GM18873 (cell line): Measurements from ENCODE around the gene CTSV.
"Not testable (repeated sequence)": the region's sequence is repeated elsewhere in the genome, so short reads cannot be mapped to it uniquely, and the experiment has no call there.

Experiments used
- ATAC-seq: cut with Tn5 transposase; IDR thresholded peaks from one replicate; pipeline ENCODE4 v1.9.1; 2021; ENCODE audit warnings: mild to moderate bottlenecking, moderate library complexity, moderate number of reproducible peaks; ENCODE audit not compliant: unreplicated experiment, low FRiP score

Gene CTSV

DNA sequence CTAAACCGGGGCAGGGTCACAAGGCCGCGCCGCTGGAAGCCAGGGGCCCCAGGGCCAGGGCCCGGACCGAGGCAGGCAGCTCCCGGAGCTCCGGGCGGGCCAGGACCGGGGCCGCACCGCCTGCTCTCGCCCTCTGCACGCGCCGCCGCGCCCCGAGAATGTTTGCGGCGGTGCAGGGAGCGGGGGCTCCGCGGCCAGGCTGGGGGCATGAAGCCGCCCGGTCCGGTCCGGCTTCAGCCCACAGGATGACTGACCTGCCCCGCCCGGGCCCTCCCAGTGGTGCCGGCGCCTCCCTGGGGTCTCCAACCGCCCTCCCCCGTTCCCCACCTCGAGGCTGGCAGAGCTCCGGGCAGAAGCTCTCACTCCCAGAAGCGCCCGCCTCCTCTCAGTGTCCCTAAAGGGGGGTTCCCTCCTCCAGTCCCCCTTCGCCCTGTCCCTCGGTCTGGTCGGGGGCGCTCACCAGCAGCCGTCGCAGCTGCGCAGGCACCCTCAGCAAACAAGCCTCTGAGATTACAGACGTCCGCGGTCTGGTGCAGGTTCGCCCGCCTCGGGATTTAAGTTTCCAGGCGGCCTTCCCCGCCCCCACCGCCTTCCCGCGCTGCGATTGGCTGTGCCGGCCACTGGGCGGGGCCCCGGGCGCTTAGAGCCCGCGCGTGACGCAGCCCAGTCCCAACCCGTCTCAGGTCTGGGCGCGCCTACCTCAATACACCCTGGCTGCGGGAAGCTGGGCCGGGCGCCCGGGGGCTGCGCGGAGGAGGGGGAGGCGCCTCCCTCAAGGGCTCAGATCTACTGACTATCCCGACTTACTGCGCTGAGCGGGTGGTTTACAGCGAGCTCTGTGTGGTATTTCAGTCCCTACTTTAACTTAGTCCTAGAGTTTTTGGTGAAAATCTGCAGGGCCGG is at the start of gene CTSV:
Gene CTSV, minus strand, starts transcription at position 532 of the 903 bp plus-strand sequence. CDS start 1,099 bp downstream, outside the sequence.
- peak; percentile 86 for ATAC-seq

DNA sequence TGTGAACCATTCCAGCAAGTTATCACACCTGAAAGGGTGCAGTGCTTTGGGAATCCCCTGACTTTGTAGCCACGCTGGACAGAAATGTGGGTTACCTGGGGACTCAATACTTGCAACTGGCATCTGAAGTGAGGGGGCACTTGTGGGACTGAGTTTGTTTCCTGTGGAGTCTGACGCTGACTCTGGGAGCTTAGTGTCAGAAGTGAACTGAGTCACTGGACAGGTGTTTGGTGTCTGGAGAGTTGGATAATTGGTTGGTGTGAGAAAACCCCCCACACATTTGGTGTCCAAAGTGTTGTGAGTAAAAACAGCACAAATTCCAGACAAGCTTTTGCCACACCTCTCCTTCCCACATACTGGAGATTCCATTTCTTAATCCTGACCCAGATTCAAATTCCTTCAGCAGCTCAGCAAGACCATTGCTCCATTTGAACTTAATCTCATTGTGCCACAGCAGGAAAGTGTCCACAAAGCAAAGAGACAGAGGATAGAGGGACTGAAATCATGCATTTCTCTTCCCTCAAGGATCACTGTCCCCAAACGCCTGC is 48.8 kb upstream of the CTSV start:
- not testable (repeated sequence) for ATAC-seq

DNA sequence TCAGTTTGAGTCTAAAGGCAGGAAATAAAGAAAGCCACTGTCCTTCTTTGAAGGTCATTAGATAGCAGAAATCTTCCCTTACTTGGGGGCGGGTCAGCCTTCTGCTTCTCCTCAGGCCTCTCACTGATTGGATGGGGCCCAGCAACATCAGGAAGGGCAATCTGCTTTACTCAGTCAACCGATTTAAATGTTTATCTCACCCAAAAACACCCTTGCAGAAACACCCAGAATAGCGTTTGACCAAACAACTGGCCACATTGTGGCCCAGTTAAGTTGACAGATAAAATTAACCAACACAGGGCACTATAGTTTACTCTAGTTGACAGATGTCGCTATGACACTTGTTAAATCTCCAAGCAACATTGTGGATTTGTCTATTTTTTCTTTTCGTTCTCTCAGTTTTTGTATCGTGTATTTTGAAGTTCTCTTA is 45.6 kb upstream of the CTSV start:
- ATAC-seq: not testable (repeated sequence)

DNA sequence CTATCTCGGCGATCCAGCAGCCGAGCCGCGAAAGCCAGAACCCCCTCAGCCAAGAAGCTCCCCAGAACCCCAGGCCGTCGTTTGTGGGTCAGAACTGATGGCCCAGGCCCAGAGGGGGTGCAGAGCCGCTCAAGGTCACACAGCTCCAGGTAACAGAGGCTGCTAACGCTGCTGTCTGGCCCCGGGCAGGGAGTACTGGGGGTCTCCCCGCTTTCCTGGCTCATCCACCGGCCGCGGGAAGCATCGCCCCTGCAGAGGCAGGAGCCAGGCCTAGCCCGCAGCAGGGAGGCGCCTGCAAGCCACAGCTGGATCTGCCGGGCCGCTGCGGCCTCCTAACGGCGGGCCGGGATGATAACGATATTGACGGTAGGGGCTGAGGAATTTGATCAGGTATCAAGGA is 39.4 kb upstream of the CTSV start:
- ATAC-seq: no peak

DNA sequence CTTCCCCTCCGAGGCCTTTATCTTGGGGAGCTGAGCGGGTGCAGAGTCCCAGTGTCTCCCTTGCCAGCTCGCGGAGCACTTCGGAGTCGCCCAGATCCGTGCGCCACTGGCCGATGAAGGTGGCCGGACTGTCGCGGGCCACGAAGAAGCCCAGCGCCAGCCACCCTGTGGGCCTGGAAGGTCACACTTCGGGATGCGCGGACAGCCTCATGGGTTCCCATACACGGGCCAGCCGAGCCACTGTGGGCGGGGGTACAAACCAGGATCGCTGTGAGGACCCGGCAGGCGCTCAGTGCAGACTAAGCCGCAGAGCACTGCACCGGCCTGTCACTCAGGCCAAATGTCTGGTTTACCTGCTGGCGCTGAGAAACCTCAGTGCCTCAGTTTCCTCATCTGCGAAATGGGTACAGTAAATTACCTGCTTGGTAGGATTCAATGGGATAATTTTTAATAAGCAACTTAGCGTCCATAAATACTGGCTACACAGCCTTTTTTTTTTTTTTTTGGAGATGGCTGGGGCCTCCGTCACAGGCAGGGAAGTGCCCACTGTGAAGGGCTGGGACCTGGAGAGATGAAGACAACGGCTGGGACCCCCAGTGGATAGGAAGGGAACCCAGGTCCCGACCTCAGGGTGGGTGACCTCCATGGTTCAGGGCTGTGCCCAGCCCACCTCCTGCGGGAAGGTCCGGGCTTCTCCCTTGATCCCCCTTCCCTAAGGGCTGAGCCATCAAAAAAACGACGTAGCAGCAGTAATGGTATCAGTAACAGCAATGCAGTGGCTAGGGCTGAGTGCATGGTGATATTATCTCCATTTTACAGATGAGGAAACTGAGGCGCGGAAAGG is 38.7 kb upstream of the CTSV start:
- no peak for ATAC-seq

DNA sequence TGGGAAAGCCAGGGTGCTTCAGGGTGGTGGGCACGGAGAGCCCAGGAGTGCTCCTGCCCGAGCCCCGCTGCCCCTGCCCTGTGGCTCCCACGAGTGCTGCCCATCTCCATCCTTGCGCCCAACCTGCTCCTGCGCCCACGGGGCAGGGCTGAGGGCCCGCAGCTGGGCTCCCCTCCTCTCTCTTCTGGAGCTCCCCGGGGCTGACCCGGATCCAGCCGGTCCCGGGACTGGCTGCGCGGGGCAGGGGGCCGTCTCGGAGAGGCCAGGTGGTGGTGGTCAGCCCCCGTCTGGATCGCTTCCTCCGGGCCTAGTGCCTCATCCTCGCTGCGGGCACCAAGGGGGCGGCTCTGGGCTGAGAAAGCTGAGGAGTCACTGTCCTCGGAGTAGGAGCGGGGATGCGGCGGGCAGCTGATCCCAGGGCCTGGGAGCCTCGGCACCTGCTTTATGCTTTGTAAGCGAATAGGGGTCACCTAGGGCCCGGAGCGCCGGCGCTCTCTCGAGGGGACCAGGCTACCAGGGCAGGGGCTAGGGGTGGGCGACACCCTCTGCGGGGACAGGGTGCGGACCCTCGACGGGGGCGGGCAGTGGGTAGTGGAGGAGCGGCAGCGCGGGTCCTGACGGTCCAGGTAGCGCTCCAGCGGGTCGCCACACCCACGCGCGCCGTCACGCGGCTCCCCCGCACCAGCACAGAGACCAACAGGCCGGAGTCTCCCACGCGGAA is 37.9 kb upstream of the CTSV start:
- not testable (repeated sequence) for ATAC-seq

DNA sequence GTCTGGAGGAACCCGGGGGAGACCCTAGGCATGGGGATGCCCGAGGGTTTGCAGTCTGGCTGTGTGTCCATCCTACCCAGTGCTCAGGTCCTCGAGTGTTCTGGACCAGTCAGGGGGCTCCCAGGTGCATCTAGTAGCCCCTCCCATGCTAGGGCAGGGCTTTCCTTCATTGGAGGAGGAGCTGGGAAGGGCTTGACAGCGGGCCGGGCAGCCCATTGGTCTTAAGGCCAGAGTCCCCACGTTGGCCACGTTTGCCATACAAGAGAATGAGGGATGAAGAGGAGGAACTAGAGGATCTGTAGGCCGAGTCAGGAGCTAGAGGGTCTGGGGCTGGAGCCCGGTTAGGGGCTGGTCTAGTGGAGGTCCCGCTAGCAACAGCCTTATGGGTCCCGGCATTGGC is 37.3 kb upstream of the CTSV start:
- no peak for ATAC-seq

DNA sequence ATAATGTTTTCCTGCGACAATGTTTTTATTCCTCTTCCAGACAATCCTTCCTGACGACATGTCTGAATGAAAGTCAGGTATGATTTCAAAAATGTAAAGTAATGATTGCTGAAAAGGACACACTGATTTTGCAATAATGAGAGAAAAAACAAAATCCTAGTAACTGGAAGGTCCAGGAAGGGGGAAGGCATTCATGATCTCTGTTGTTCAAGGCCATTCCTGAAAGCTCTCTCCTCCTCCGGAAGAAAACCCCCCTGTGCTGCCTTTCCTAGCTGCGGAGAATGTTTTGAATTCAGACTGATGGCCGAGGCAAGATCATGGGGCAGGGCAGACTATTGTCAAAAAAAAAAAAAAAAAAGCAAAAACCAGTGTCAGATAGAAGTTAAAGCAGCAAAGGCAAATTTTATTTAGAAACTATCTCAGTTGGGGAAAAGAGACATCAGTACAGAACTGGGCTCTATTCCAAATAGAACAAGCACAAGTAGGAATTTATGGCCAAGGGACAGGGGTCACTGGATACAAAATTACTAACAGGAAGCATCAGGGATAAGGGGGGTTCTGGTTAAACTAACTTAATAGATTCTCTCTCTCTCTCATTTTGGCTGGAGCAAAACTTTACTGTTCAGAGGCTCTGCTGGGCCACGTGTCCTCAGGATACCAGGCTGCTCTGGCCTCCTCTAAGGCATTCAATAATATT is 36.5 kb upstream of the CTSV start:
- no peak for ATAC-seq

DNA sequence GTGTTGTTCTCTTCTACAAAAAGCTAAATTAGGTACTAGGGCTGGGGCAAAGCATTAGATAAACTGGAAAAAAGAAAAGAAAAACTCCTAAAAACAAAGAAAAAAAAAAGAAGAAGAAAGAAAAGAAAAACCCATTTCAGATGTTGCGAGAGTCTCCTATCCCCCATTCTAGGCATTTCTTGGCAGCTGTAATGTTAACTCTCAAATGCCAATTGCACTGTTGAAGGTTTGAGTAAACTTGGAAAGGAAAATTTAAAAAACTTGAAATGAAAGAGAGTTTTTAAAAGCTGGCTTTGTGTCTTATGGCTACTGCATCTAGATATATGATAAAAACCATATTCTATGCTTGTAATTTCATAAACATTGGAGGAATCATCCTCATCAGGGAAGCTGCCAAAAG is 34.6 kb upstream of the CTSV start:
- ATAC-seq: no peak

DNA sequence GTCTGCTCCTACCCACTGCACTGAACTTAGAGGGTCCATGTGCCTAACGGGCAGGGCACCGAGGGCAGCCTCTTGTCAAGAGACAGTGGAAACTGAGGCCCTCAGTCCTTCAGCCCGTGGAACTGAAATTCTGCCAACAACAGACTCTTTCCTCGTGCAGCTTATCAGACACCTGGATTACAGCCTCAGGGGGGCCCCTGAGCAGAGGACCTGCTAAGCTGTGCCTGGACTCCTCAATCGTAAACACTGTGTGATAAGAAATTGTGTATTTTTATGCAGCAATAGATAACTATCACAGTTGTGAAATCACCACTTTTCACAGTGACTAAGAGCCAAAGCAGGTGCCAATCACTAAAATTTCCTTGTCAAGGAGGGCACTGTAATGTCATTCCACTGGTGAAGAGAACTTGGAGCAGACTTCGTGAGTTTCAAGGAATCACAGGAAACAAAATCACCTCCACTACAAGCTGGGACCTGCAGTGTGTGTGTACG is 33.4 kb upstream of the CTSV start:
- no peak for ATAC-seq

DNA sequence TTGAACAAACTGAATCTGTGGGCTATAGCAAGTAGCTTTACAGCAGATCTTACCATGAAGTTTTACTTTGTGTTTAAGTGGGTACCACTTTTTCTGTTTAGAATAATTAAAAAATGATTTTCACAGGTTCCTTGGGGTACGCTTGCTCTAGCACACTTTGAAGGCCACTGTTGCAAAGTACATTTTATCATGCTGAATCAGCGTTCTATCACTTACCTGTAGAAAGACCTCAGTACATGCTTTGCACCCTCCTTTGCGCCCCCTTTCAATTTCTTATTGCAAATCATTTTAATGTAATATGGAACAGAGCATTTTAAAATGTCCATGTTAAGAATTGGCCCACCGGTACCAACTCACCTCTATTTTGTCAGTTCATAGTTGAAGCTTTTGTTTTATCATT is 31.4 kb upstream of the CTSV start:
- ATAC-seq: not testable (repeated sequence)

DNA sequence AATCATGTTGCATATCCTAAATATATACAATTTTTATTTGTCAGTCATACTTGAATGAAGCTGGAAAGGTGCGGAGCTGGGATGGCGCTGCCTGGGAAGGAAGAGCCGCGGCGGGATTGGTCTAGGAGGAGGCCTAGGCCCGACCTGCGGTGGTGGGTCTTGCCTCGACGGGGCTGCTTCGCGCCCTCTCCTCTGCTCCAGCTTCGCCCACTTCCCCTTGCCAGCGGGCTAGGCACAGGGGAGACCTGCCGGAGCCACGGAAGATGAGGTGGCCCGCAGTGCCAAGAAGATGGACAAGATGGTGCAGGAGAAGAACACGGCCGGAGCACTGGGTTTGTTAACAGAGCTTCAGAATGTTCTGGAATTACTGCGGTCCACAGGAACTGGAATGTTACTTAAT is 28.5 kb upstream of the CTSV start:
- no peak for ATAC-seq

DNA sequence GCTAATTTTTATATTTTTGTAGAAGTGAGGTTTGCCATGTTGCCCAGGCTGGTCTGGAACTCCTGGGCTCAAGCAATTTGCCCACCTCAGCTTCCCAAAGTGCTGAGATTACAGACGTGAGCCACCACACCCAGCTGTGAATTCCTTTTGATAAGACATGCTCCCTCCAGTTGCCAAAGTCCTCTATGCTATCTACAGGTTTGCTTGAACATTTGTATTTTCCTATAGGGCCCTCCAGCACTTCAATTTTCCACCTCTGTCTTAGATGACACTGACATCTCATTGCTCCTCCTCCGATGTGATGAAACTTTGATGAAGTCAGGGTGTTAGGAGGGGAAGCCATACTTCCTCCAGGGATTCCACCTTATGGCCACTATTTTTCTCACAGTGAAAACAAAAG is 25.2 kb upstream of the CTSV start:
- no peak for ATAC-seq

DNA sequence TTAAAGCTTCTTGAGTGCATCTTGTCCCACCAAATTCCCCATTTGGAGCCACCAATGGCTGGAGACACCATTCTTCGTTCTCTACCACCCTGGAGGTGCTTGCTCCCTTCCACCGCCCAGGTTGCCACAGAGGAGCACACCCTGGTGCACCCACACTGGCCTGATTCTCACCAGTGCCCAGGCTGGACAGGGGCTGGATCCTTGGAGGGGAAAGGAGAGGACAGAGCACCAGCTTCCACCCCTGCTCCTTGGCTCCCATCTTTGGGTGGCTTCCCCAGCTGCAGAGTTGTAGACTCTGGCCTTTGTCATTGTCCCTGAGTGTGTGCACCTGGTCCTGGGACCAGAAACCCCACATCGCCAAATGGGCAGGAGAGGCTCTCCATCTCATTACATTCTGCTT is 21.9 kb upstream of the CTSV start:
- ATAC-seq: no peak

DNA sequence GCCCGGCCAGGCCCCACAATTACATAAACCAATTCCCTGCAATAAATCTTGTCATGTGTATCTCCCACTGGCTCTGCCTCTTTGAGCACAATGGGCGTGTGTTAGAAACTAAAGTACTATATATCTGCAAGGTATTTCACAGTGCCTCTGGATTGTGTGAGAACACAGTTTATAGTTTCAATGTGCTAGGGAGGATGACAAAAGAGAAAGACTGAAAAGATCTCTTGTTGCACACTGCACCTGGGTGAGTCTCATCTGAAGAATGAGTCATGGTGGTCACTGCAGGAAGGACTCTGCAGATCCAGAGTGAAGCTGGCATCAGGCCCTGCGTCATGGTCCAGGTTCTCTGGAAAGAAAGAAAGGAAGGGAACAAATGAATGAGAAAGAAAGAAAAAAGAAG is 20.7 kb upstream of the CTSV start:
- no peak for ATAC-seq

DNA sequence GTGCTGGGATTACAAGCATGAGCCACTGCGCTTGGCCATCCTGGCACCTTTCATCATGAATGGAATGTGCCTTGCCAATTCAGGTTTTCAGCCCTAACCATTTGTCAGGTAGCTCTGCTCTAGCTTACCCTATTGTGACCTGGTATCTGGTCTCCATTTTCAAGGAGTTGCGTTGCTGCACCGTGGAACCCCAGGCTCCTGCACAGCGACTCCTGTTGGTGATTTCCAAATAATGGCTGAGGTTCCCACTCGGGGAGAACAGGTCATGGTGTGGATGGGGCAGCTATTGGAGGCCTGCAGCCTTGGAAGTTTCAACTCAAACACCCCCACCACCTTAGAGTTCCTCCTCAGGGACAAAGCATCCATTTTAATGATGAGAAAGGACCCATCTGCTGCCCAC is 18.7 kb upstream of the CTSV start:
- no peak for ATAC-seq

DNA sequence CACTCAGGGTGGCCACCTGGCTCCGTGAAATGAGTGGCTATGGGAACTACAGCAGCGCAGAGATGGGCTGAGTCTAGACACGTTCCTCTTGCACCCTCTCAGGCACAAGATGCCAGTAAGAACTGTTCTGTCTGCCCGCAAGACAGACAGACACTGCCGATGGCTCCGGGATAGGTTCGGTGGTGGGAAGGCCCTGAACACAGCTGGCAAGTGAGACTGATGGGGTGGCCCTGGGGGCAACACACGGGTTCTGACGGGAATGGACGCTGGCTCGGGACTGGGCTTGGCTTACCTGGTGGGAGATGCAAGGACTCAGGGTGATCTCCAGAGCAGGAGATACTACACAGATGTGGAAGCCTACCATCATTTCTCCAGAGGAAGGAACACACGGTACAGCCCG is 16.9 kb upstream of the CTSV start:
- not testable (repeated sequence) for ATAC-seq

DNA sequence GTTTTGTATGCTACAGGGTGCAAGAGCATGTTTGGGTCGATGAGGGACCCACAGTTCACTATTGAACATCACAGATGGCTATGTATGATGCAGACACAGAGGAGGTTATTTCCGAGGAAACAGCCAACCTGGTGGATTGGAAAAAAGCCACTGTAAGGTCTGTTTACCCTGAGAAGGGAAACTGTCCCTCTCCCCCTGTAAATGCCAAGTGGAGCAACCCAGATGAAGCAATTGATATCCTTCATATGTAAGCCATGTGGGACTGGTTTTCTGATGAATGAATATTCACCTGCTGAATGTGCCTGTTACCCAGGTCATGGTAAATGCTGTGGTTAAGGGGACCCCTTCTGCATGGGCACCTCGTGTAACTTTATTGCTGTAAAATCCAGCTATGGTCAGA is 14.8 kb upstream of the CTSV start:
- no peak for ATAC-seq

DNA sequence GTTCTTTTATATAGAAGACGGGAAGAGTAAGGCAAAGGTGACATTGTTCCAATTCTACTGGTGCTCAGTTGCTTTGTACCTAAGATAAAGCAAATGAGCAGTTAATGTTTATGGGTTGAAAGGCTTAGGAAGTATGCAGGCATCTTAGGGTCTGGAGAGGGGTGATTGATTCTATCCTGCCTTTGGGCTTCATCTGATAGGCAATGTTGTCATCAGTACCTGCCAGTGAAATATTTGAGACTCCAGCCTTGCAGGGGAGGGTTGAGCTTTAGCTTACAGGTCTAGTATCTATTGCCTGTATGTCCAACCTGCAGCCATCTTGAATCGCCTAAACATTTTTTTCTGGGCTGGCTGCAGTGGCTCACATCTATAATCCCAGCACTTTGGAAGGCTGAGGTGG is 13.8 kb upstream of the CTSV start:
- ATAC-seq: no peak

DNA sequence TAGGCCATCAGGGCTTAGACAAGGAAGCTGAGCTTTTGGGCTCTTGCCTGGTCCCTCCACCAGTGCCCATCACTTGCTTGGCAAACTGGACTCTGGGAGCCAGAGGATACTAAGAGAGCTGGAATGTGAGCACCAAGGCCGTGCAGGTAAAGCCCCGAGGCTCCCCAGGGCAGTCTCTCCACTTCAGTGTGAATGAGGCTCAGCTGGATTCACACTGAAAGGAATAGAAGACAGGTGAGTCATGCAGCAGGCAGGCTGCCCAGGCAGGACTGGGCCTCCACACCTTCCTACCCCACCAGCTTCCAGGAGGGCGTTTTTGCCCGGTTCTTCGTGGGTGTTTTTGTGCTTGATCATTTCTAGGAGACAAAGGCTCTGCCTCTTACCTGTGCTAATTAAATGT is 7.3 kb upstream of the CTSV start:
- no peak for ATAC-seq
